HG03565 (cell line): ENCODE data around the gene CHCHD5.

Experiments used
- ATAC-seq: cut with Tn5 transposase; IDR thresholded peaks from one replicate; pipeline ENCODE4 v1.9.1; 2021; ENCODE audit warnings: mild to moderate bottlenecking, moderate library complexity; ENCODE audit not compliant: unreplicated experiment

CHCHD5 gene

DNA sequence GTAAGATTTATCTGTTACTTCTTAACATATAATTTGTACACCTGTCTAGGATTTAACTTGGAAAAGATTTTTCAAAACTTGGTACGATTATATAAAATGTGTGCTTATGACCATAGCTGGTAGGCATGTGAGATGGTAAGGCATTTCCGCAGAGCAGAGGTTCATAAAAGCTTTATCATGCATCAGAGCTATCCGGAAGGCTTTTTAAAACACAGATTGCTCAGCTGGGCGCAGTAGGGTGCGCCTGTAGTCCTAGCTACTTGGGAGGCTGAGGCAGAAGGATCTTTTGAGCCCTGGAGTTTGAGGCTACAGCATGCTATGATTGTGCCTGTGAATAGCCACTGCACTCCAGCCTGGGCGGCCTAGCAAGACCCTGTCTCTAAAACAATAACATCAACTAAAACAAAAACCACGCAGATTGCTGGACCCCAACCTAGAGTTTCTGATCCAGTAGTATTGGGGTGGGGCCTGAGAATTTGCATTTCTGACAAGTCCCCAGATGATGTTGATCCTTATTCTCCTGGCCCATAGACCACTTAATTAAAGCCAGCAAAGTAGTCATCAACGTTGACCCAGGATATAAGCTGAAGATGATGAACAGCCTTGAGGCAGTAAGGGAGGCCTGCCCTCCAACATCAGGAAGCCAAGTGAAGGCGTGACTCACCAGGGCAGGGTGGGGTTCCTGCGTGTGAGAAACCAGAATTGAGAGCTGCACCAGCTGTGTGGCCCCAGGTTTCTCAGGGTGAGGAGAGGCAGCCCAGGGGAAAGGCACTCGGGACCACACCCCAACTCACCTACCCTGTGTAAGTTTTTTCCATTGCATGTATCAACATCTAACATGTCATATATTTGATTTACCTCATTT lies 39.7 kb downstream of the CHCHD5 start:
- peak; percentile 41 for ATAC-seq

DNA sequence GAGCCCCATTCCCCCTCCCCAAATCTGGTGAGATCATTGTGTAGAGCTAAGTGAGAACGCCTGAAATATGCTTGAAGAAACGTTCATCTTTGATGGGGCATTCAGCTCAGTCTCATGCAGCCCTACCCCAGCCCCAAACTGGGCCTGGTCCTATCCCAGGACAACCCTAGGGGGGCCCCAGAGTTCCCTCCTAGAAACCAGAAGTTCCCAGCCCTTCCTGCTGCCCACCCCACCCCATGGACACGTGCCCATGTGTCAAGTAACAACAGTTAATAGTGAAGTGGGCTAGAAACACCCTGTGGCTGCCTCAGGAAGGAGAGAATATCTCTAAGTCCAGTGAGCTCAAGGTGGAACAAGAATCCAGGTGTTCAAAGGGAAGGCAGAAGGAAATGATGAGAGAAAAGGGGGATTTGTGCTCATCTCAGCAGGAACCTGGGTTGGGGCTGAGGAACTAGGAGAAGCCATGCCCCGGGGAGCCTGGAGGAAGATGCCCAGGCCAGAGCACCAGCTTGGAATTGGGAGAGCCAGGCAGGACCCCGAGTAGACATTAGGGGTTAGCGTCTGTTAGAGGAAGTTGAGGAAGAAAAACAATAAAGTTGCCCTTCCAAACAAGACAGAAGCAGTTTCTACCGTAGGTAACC lies 41.2 kb downstream of the CHCHD5 start:
- ATAC-seq: no peak

DNA sequence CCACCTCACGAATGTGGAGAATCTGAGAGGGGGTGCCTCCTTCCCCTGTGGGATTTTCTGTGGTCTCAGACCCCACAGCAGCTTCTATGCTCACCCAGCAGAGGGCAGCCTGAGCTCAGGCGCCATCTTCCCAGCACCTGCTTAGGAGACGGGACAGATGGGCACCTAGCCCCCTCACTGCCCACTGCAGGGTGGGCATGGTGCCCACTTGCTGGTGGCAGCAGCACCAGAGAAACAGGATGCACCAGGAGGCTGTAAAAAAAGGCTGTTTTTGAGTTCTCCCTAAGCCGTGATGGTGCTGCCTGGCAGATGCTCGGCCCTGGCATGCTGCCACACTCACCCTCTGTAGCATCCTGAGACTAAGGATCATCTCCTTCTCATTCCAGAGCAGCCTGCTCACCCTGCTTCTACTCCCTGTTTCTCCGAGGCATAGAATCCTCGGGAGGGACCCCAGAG lies 42.2 kb downstream of the CHCHD5 start:
- no peak for ATAC-seq

DNA sequence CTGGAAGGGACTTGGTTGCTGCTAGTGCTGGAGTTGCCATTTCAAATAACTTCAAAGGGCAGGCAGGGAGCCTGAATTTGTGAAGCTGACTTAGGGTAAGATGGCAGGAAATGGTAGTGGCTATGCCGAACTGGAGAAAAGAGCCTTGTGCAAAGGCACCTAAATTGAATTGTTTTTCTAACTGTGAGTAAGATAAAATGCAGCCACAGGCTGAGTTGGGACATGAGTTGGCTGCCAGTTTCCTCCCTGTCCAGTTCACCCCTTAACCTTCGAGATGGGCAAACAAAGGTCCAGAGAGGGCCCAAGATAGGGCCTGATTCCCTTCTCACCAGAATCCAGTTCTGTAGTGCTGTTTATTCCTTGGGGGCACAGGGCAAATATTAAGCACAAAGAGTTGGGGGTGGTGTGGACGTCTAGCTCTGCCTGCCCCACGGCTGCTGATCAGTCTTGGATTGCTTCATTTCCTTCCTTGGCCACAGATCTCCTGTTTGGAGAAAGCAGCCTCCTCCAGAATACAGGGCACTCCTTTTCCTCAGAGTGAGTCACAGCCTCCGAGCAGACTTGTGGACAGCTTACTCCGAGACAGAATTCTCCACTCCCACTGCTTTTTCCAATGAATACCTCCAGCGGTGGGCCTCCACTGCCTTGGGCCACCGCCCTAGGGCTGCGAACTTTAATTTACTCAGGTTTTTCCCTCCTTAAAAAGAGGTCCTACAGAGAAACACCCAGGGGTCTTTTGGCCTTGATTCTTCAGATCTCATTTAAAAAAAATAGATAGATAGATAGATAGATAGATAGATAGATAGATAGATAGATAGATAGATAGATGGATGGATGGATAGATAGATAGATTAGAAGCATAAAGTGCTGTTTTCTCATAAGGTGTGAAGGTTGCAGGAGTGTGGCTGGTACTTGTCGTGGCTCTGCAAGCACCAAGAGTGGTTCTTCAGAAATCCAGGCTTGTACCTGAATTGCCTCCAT lies 42.9 kb downstream of the CHCHD5 start:
- ATAC-seq: no peak

DNA sequence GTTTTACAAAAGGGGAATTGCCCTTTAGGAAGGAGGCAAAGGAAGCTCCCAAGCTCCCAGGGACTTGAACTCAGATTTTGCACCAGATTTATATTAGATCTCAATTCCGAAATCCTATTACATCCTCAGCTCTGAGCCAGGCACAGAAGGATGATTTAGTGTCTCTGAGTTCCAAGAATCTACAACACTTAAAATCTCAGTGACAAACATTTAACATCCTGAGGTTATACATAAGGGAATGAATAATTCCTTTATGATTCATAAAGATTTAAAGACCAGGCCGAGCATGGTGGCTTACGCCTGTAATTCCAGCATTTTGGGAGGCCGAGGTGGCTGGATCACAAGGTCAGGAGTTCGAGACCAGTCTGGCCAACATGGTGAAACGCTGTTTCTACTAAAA lies 44.8 kb downstream of the CHCHD5 start:
- no peak for ATAC-seq

DNA sequence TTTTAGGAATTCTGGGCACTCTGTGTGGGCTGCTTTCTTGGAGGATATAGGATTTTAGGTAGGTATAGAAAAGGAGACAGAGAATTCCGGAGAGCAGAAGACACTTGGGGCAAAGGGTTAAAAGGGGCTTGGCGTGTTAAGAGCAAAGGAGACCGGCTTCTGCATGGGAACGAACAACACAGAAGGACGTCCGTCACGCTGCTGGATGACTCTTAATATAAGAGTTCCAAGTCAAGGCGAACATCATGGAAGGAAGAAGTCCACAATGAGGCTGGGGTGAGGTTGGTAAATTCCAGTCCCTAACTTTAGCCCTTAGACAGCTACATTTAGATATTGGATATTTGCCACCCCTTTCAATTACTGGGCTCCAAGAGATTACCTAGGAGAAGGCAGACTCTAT lies 45.4 kb downstream of the CHCHD5 start:
- ATAC-seq: no peak

DNA sequence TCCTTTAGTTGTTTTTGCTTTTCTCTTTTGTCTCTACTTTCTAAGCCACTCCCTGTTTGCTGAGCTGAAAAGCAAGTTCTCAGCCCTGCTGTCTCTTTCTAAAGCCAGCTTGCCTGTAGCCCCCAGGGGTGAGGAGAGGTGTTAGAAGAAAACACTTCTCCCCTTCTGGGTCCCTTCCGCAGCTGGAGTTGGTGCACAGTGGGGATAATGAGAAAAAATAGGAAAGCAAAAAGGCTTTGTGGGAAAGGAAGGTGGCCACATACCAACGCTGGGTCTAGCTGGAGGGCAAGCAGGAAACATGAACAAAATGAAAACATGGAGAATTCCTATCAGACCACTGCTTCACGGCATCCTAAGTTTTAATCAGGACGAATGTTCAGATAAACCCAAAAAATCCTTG lies 45.9 kb downstream of the CHCHD5 start:
- ATAC-seq: no peak

DNA sequence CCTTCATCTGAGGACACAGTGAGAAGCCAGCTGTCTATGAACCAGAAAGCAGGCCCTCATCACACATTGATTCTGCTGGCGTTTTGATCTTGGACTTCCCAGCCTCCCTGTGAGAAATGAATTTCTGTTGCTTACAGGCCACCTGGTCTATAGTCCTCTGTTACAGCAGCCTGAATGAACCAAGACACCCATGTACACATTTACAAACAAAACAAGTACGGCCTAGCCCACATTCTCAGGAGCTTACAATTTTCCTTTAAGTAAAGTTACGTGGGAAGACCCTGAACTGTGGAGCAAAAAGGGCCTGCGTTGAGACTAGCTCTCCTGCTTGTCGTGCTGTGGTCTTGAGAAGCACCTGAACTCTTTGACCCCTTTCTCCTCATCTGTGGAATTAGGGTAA lies 49.3 kb downstream of the CHCHD5 start:
- no peak for ATAC-seq

DNA sequence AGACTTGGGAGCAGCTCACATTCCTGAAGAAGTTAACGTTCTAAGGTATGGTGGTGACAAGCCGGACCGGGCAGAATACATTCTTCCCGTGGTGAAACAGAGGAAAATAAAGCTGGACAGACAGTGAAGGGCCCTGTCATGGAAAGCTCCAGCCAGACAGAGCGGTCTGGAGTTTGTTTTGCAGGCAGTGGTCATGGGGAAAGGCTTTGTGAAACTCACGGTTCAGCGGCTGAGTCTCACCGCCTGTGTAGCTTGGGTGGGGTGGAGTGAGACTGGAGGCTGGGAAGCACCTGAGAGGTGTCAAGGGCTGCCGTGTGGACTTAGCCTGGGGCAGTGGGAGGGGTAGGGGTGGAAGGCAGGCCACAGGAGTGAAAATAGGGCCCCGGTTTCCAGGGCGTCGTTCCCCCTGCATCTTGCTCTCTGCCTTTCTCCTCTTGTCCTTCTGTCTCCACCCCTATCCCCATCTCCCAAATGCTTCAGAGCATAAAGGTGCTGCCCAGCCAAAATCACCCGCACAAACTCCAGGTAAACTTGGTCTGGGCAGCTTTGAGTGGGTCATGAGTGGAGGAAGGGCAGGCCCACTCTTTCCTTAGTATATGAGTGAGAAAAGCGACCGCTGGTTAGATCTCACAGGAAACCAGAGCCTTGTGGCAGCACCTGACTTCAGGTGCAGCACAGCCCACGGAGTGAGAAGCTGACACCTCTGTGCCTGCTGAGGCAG lies 49.9 kb downstream of the CHCHD5 start:
- no peak for ATAC-seq

DNA sequence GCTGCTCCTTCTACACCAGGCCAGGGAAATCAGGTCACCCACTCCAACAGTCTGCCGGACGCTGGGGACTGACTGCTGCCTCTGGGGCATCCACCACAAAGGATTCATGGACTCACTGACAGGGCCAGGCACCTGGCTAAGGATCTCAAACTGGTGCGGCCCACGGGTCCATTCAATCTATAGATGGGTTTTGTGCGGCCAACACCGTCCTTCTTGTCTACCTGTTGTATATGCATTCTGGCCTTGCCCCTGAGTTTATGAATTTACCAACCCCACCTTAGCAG lies 50.4 kb downstream of the CHCHD5 start:
- no peak for ATAC-seq

DNA sequence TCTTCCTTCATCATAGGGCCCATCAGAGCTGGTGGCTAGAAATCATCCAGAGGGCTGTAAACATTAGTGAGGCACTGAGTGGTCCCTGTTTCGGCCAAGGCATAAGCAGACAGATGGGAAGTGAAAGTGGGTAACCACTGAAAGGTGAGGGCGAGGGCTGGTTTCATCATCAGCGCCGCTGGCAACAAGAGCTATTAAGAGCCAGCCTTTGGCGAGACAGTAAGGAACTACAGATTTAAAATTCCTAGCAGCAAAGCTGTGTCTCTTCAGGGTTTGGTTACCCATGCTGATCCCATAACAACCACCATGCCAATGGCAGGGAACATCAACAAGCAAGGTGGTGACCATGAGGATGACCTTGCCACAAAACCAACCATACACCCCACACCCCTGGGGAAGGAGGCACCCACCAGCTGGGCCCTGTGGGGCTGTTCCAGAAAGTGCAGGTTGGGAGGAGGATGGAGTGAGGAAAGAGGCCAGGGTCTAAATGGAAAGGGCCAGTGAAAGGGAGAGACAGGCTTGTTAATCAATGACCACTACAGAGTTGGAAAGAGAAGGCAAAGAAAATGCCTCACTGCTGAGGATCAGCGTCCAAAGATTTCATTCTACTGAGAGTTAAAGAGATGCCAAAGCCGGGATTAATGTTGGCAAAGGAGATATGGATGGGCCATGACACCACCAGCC lies 52.3 kb downstream of the CHCHD5 start:
- ATAC-seq: no peak

DNA sequence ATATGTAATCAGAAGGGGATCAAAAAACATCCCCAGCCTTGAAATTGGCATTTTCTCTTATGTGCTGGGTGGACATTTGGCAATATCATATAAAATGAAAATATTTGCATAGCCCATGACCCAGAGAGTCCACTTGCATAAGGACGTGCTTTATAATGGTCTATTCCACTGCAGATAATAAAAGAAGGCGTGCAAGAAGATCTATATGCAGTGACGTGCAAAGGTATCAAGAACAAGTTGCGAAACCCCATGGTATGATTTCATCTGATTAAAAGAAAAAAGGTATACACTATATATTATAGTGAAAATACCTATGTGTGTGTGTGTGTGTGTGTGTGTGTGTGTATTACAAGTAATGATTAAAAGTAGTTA lies 52.9 kb downstream of the CHCHD5 start:
- ATAC-seq: no peak
